HG02571 (cell line): ENCODE measurements around the gene GGTLC3.
"Not testable (repeated sequence)": the region's sequence is repeated elsewhere in the genome, so short reads cannot be mapped to it uniquely, and the experiment has no call there.

Experiments used
- ATAC-seq: cut with Tn5 transposase; IDR thresholded peaks from one replicate; pipeline ENCODE4 v1.9.1; 2021; ENCODE audit warnings: mild to moderate bottlenecking, moderate library complexity; ENCODE audit not compliant: unreplicated experiment

The GGTLC3 gene

GRCh38 chr22:18522762-18523161 lies 4.8 kb upstream of the GGTLC3 start:
- ATAC-seq = not testable (repeated sequence)

DNA sequence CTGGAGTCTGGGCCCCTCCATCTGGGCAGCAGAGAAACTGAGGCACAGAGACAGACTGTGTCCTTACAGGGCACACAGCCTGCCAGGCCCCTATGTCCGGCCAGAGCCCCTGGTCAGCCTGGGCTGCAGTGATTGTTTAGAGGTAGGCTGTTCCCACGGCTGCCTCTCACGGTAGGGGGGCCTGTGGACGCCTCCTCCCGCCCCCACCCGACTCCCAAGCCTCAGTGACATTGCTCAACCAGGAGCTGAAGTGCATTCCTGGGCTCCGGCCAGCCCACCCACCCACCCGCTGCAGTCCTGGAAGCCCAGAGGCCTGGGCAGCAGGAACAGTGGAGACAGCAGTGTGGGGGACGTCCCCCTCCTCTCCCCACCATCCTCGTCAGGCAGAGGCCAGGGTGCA lies 4.5 kb downstream of the GGTLC3 start:
- ATAC-seq = not testable (repeated sequence)

- not testable (repeated sequence) for ATAC-seq
These were observed 5.6 kb downstream of the GGTLC3 start for GRCh38 chr22:18512378-18512777.

GRCh38 chr22:18511327-18511726 lies 6.6 kb downstream of the GGTLC3 start:
- ATAC-seq = not testable (repeated sequence)

DNA sequence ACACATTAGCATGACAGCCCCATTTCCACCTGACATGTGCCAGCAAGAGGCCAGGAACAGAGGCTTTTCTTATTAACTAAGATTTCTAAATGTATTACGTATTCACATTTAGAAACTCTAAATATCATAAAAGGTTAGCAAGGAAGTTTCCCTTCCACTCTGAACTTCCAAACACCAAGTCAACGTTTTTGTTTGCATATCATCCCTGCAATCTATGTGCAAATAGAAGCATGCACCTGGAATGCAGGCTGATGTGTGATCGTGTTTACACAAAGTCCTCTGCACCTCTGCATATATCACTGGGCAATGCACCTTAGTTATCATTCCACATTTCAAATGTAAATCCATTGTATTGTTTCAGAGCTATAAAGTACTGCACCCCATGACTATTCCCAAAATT lies 21.7 kb downstream of the GGTLC3 start:
- ATAC-seq = not testable (repeated sequence)
